H9 (cell line): Measurements from ENCODE around the gene ERN1. TPM values are rescaled to one million over a fixed set of nuclear protein-coding genes. Genes with fewer than 3 reads are reported as not detected.

Experiments used
- DNase-seq: peaks from one replicate; pipeline ENCODE4 v3.0.0-alpha.2; 2017
- H2AFZ ChIP-seq: one replicate; pipeline ENCODE4 v1.6.1; 2013; ENCODE audit warnings: mild to moderate bottlenecking, low read length, control low read depth, moderate library complexity
- H2AK5ac ChIP-seq: 2 replicates; pipeline ENCODE4 v1.6.1; 2013; ENCODE audit warnings: low read length, control low read depth, mixed read lengths; ENCODE audit not compliant: insufficient read length
- H2BK120ac ChIP-seq: one replicate; pipeline ENCODE4 v1.6.1; 2013; ENCODE audit warnings: low read depth, mild to moderate bottlenecking, low read length, control low read depth, inconsistent platforms; ENCODE audit not compliant: poor library complexity, severe bottlenecking
- H2BK12ac ChIP-seq: 2 replicates; pipeline ENCODE4 v1.6.1; 2013; ENCODE audit warnings: low read length, control low read depth, mixed read lengths, low read depth; ENCODE audit not compliant: insufficient read length
- H2BK15ac ChIP-seq: 2 replicates; pipeline ENCODE4 v1.6.1; 2013; ENCODE audit warnings: low read depth, low read length, control low read depth
- H2BK20ac ChIP-seq: one replicate; pipeline ENCODE4 v1.6.1; 2013; ENCODE audit warnings: low read depth, mild to moderate bottlenecking, low read length, control low read depth, inconsistent platforms; ENCODE audit not compliant: poor library complexity, severe bottlenecking
- H2BK5ac ChIP-seq: 2 replicates; pipeline ENCODE4 v1.6.1; 2013; ENCODE audit warnings: low read length, control low read depth, mixed read lengths; ENCODE audit not compliant: insufficient read length
- H3K14ac ChIP-seq: 2 replicates; pipeline ENCODE4 v1.6.1; 2013; ENCODE audit warnings: low read length, control low read depth; ENCODE audit not compliant: insufficient read depth
- H3K18ac ChIP-seq: 2 replicates; pipeline ENCODE4 v1.6.1; 2013; ENCODE audit warnings: low read depth, mild to moderate bottlenecking, mixed read lengths, low read length, control low read depth; ENCODE audit not compliant: insufficient read length
- H3K23ac ChIP-seq: 2 replicates; pipeline ENCODE4 v1.6.1; 2013; ENCODE audit warnings: low read length, control low read depth, mixed read lengths, low read depth; ENCODE audit not compliant: insufficient read length
- H3K23me2 ChIP-seq: 2 replicates; pipeline ENCODE4 v1.6.1; 2013; ENCODE audit warnings: low read depth, mild to moderate bottlenecking, mixed read lengths, low read length, control low read depth; ENCODE audit not compliant: insufficient read length, poor library complexity, severe bottlenecking
- H3K27ac ChIP-seq: 2 replicates; pipeline ENCODE4 v1.5.1; 2013; ENCODE audit warnings: low read length, control low read depth, mixed read lengths, low read depth; ENCODE audit not compliant: insufficient read length
- H3K27me3 ChIP-seq: 2 replicates; pipeline ENCODE4 v1.6.1; 2013; ENCODE audit warnings: low read length, control low read depth, inconsistent platforms; ENCODE audit not compliant: insufficient read depth
- H3K4ac ChIP-seq: 2 replicates; pipeline ENCODE4 v1.6.1; 2013; ENCODE audit warnings: low read depth, mild to moderate bottlenecking, control low read depth, inconsistent platforms, low read length, moderate library complexity
- H3K4me1 ChIP-seq: 2 replicates; pipeline ENCODE4 v1.6.1; 2013; ENCODE audit warnings: low read length, control low read depth, inconsistent platforms; ENCODE audit not compliant: insufficient read depth
- H3K4me2 ChIP-seq: 2 replicates; pipeline ENCODE4 v1.6.1; 2013; ENCODE audit warnings: low read length, control low read depth, mixed read lengths; ENCODE audit not compliant: insufficient read length, insufficient read depth
- H3K56ac ChIP-seq: 2 replicates; pipeline ENCODE4 v1.6.1; 2013; ENCODE audit warnings: low read depth, mild to moderate bottlenecking, mixed read lengths, low read length, control low read depth; ENCODE audit not compliant: insufficient read length
- H3K79me1 ChIP-seq: 2 replicates; pipeline ENCODE4 v1.6.1; 2013; ENCODE audit warnings: low read depth, mild to moderate bottlenecking, moderate library complexity, low read length, control low read depth, inconsistent platforms; ENCODE audit not compliant: insufficient read depth, poor library complexity, severe bottlenecking
- H3K79me2 ChIP-seq: 2 replicates; pipeline ENCODE4 v1.6.1; 2013; ENCODE audit warnings: low read length, control low read depth, inconsistent platforms; ENCODE audit not compliant: insufficient read depth
- H3K9ac ChIP-seq: 2 replicates; pipeline ENCODE4 v1.6.1; 2013; ENCODE audit warnings: low read length, control low read depth, mixed read lengths; ENCODE audit not compliant: insufficient read length; ENCODE audit errors: extremely low read depth
- H3K9me3 ChIP-seq: one replicate; pipeline ENCODE4 v1.6.1; 2013; ENCODE audit warnings: low read depth, low read length, inconsistent platforms; ENCODE audit not compliant: control insufficient read depth
- H3T11ph ChIP-seq: one replicate; pipeline ENCODE4 v1.6.1; 2013; ENCODE audit warnings: mild to moderate bottlenecking, low read length, control low read depth, inconsistent platforms
- H4K20me1 ChIP-seq: one replicate; pipeline ENCODE4 v1.6.1; 2013; ENCODE audit not compliant: control insufficient read depth, insufficient read length, insufficient read depth
- H4K5ac ChIP-seq: 2 replicates; pipeline ENCODE4 v1.6.1; 2013; ENCODE audit warnings: low read depth, mild to moderate bottlenecking, mixed read lengths, low read length, control low read depth; ENCODE audit not compliant: insufficient read length
- H4K8ac ChIP-seq: replicated peaks from 2 replicates; pipeline ENCODE4 v1.6.1; 2013; ENCODE audit warnings: low read length, control low read depth, mixed read lengths, low read depth; ENCODE audit not compliant: insufficient read length
- H4K91ac ChIP-seq: 2 replicates; pipeline ENCODE4 v1.6.1; 2013; ENCODE audit warnings: low read depth, mild to moderate bottlenecking, moderate library complexity, mixed read lengths, low read length, control low read depth; ENCODE audit not compliant: insufficient read length
- H3K27ac Mint-ChIP-seq, 3 experiments: 2 replicates in 2 of 3; 3 replicates in 1 of 3; pipeline ENCODE4 v1.8.0; 2020 to 2021; ENCODE audit warnings: mixed read lengths in 3 of 3, mild to moderate bottlenecking in 1 of 3, moderate library complexity in 1 of 3
- H3K27me3 Mint-ChIP-seq: 2 replicates; pipeline ENCODE4 v1.8.0; 2021; ENCODE audit warnings: low read depth, mild to moderate bottlenecking, moderate library complexity, mixed read lengths
- H3K36me3 Mint-ChIP-seq, 3 experiments: 2 replicates in 2 of 3; 3 replicates in 1 of 3; pipeline ENCODE4 v1.8.0; 2020 to 2021; ENCODE audit warnings: low read depth in 3 of 3, mixed read lengths in 3 of 3; ENCODE audit not compliant: insufficient read depth in 1 of 3
- H3K4me1 Mint-ChIP-seq, 2 experiments: 2 replicates each; pipeline ENCODE4 v1.8.0; 2020; ENCODE audit warnings: mixed read lengths in 2 of 2
- H3K4me3 Mint-ChIP-seq, 2 experiments: 2 replicates in 1 of 2; 3 replicates in 1 of 2; pipeline ENCODE4 v1.8.0; 2020 to 2021; ENCODE audit warnings: mild to moderate bottlenecking in 2 of 2, mixed read lengths in 2 of 2, moderate library complexity in 1 of 2
- H3K9me3 Mint-ChIP-seq, 2 experiments: 2 replicates in 1 of 2; 3 replicates in 1 of 2; pipeline ENCODE4 v1.8.0; 2020; ENCODE audit warnings: mild to moderate bottlenecking in 2 of 2, mixed read lengths in 2 of 2, moderate library complexity in 1 of 2
- WGBS: extraction: QIAGEN DNeasy Blood & Tissue Kit; methylation state at CpG from one replicate; pipeline ENCODE4 v1.1.7; 2013; ENCODE audit warnings: missing lambda C conversion rate, low lambda C conversion rate, mixed read lengths; ENCODE audit not compliant: insufficient read length; ENCODE audit errors: extremely low coverage; 5-methylcytosine and 5-hydroxymethylcytosine counted together
- total RNA-seq: library from RNA; stranded (reverse); gene quantifications from 2 replicates; pipeline ENCODE4 v1.2.1, GENCODE V29; 2021
- TF ChIP-seq, protein P1 (sequence below): fragments of 200-600 bp; sonication (generic); conservative IDR thresholded peaks from 3 replicates; pipeline ENCODE4 v1.8.0; 2021; ENCODE audit warnings: antibody characterized with exemption, mild to moderate bottlenecking

Gene ERN1
- total RNA-seq, 1 experiment from 2014 or later = 5.0 TPM

DNA sequence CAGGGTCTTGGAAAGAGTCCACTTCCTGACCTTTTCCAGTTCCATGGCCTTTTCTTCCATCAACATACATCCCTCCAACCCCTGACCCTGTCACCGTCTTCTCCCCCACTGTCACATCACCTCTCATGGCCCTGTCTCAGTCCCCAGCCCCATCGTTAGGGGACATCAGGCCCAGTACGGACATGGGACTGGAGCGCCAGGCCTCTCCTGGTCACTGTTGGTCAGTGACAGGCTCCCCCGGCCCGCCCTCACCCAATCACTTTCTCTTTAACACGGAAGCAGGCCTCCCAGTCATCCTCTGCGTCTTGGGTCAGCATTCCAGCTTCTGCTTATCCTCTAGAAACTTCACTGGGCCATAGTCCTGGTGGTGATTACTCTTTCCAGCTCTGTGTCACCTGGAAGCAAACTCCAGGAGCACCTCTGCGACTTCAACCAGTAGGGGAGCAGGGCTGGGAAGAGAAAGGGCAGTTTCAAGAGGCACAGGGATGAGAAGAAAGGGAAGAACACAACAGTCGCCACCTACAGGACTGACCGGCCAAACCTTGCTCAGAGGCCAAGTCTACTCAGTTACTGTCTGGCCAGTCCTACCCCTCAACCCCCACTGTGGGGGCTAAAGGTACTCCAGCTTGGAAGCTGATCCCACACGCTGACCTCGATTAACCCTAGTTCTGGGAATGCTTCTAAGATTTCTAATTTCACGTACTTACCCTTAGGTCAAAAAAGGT is 93.6 kb downstream of the ERN1 start:
- no peaks in the 10 kb centered on the region for H3K27me3 ChIP-seq
- H3K27me3 Mint-ChIP-seq = no peaks in the 10 kb centered on the region
- H2AK5ac ChIP-seq = no peak overlapping the region
- H3K4me1 ChIP-seq = no peaks in the 10 kb centered on the region
- no peaks in the 10 kb centered on the region for H3K9me3 ChIP-seq
- H3K4ac ChIP-seq = no peak overlapping the region
- no peak overlapping the region for H2BK5ac ChIP-seq
- peak; percentile 92 for DNase-seq
- no peak overlapping the region for H3K4me2 ChIP-seq
- H3K27ac ChIP-seq = no peak overlapping the region
- peaks cover 4 to 8% of the 10 kb centered on the region in 2 experiments; a peak in 3 of 4 replicates for H3K4me1 Mint-ChIP-seq
- H2BK120ac ChIP-seq = no peak overlapping the region
- H3K56ac ChIP-seq = no peak overlapping the region
- H2BK12ac ChIP-seq = no peak overlapping the region
- no peak overlapping the region for H3T11ph ChIP-seq
- H2BK20ac ChIP-seq = no peak overlapping the region
- H2AFZ ChIP-seq = no peak overlapping the region
- H4K20me1 ChIP-seq = no peaks in the 10 kb centered on the region
- H2BK15ac ChIP-seq = no peak overlapping the region
- no peak overlapping the region for H4K8ac ChIP-seq
- no peaks in the 10 kb centered on the region for H3K9me3 Mint-ChIP-seq
- H3K23ac ChIP-seq = no peak overlapping the region
- H3K36me3 Mint-ChIP-seq = no peaks in the 10 kb centered on the region
- H3K14ac ChIP-seq = no peak overlapping the region
- no peak overlapping the region for H3K4me3 Mint-ChIP-seq
- H4K5ac ChIP-seq = no peak overlapping the region
- no peak overlapping the region for H3K9ac ChIP-seq
- TF ChIP-seq, protein P1, sequence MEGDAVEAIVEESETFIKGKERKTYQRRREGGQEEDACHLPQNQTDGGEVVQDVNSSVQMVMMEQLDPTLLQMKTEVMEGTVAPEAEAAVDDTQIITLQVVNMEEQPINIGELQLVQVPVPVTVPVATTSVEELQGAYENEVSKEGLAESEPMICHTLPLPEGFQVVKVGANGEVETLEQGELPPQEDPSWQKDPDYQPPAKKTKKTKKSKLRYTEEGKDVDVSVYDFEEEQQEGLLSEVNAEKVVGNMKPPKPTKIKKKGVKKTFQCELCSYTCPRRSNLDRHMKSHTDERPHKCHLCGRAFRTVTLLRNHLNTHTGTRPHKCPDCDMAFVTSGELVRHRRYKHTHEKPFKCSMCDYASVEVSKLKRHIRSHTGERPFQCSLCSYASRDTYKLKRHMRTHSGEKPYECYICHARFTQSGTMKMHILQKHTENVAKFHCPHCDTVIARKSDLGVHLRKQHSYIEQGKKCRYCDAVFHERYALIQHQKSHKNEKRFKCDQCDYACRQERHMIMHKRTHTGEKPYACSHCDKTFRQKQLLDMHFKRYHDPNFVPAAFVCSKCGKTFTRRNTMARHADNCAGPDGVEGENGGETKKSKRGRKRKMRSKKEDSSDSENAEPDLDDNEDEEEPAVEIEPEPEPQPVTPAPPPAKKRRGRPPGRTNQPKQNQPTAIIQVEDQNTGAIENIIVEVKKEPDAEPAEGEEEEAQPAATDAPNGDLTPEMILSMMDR = peak; percentile 70
- H3K18ac ChIP-seq = no peak overlapping the region
- no peaks in the 10 kb centered on the region for H3K79me2 ChIP-seq
- H3K27ac Mint-ChIP-seq = peak overlapping the region in 2 of 3 experiments; percentile 63 to 82; a peak in 4 of 7 replicates
- H3K79me1 ChIP-seq = no peaks in the 10 kb centered on the region
- no peaks in the 10 kb centered on the region for H3K23me2 ChIP-seq
- WGBS = no CpG with 5 or more reads among the region's 14 CpGs
- H4K91ac ChIP-seq = no peak overlapping the region
